Thyroid gland (tissue), 4 donors: ENCODE data around the gene STXBP4.

Source experiments
- CTCF ChIP-seq, 6 experiments: fragments of 200-600 bp in 3 of 6; fragments of 450-650 bp in 3 of 6; sonication (generic) in 3 of 6; IDR thresholded peaks; one replicate each; pipeline ENCODE4 v1.5.1; 2016 to 2019; ENCODE audit warnings: antibody characterized with exemption in 6 of 6, mild to moderate bottlenecking in 2 of 6, inconsistent platforms in 1 of 6, moderate library complexity in 1 of 6
- POLR2A ChIP-seq, 2 donors: fragments of 450-650 bp; IDR thresholded peaks; one replicate each; pipeline ENCODE4 v1.6.1; 2017; ENCODE audit warnings: antibody characterized with exemption in 2 of 2, mild to moderate bottlenecking in 2 of 2, moderate library complexity in 1 of 2

- TF ChIP-seq CTCF (IDR thresholded peaks at IDR 0.05) (no peak), POLR2A (IDR thresholded peaks at IDR 0.05) (no peak)
These were observed 33.9 kb downstream of the STXBP4 start for GRCh38 chr17:55002458-55002857.
